ENCODE results near the gene ZNG1F.
"Not testable (repeated sequence)": the region's sequence is repeated elsewhere in the genome, so short reads cannot be mapped to it uniquely, and the experiment has no call there.

Gene ZNG1F

DNA sequence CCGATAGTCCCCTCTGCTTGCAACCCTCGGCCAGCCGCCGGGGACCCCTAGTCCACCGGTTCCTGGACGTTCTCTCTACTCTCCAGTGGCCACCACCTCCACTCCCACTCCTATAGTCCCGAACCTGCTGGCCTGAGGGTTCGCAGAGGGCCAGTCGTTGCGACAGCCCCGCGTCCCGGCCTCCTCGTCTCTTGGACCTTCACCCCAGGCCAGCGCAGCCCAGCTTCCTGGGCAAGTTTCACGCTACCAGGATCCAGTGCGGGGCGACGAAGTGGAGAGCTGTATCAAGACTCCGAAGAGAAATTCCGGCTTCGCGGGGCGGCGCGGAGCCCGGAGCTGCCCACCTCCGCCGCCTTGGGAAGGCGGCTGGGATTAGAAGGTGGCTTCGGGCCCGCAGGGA, 65.7 kb downstream of the ZNG1F start:
- FAIRE-seq: not testable (repeated sequence)

DNA sequence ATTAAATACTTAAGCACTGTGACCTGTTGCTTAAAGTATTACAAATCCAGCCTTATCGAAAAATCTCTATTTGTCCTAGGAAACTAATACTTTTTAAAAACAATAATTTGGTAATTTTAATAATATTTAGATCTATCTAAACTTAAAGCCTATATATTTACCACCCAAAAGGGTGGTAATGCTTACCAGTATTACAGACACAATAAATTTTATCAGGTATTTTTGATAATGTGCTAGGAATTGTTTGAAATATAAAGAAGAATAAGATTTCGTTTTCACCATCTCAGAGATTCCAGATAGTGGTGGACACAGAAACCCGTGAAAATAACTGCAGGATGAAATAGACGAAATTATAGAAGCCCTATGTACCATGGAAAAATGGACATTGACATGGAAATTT, 68.4 kb downstream of the ZNG1F start:
- FAIRE-seq: not testable (repeated sequence)

- FAIRE-seq: not testable (repeated sequence)
Observed at GRCh38 chr9:41119719-41120118, 69.4 kb downstream of the ZNG1F start.

DNA sequence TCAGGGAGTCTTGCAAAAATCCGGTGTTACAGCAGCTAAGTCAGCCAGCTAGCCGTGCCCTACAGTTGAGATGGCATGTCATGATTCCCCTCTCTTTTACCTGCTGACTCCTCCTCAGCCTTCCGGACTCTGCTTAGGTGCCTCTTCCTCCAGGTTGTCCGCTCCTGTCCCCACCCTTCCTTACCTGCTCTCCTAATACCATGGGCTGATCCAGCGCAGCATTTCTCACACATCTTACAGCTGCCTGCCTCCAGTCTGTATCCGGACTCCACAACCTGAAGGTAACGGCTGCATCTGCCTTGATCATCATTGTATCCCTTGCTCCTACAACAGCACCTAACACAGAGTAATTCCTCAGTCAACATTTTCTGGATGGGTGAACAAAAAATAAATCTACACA, 69.8 kb downstream of the ZNG1F start:
- not testable (repeated sequence) for FAIRE-seq

- not testable (repeated sequence) for FAIRE-seq
Observed at GRCh38 chr9:41113348-41113747, 75.8 kb downstream of the ZNG1F start.

DNA sequence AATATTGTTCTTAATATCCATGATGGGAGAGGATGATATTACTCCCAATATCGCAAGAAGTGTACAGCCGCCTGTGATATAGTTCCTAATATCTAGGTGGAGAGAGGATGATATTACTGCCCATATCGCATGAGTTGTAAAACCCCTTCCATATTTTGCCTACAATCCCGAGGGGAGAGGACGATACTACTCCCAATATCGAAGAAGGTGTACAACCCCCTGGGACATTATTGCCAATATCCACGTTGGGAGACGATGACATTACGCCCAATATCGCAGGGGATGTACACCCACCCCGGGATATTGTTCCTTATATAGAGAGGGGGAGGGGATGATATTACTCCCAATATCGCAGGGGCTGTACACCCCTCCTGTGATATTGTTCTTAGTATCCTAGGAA, 77.7 kb downstream of the ZNG1F start:
- FAIRE-seq: not testable (repeated sequence)

DNA sequence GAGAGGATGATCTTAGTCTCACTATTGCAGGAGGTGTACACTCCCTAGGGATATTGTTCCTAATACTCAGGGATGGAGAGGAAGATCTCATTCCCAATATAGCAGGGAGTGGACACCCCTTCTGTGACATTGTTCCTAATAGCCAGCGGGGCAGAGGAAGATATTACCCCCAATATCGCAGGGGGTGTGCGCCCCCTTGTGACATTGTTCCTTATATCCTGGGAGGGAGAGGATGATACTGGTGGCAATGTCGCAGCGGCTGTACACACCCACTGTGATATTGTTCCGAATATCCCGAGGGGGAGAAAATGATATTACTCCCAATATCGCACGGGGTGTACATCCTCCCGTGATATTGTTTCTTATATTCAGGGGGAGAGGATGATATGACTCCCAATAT, 78.2 kb downstream of the ZNG1F start:
- not testable (repeated sequence) for FAIRE-seq

DNA sequence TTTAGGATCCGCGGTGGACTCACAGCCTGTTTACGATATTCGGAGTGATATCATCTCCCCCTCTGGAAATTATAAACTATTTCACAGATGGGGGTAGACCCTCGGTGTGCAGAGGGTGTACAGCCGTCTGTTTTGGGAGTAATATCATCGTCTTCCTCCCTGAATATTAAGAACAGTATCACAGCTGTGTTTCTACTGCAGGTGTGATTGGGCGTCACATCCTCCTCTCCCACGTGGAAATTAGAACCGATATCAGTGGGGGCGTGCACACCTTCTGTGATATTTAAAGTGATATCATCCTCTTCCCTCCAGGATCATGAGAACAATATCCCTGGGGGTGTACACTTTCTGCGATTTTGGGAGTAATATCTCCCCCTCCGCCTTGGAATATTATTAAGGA, 79.9 kb downstream of the ZNG1F start:
- FAIRE-seq: not testable (repeated sequence)

DNA sequence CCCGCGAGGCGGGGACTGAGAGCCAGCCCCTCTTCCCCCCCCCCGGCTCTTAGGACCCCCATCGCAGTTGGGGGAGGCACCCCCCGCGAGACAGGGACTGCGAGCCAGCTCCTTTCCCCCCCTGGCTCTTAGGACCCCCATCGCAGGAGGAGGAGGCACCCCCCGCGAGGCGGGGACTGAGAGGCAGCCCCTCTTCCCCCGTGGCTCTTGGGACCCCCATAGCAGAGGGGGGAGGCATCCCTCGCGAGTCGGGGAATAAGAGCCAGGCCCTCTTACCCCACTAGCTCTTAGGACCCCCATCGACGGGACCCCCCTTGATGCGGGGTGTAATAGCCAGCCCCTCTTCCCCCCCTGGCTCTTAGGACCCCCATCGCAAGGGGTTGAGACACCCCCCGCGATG, 80.3 kb downstream of the ZNG1F start:
- FAIRE-seq: not testable (repeated sequence)

GRCh38 chr9:41106472-41107116, 82.5 kb downstream of the ZNG1F start:
- FAIRE-seq: not testable (repeated sequence)

DNA sequence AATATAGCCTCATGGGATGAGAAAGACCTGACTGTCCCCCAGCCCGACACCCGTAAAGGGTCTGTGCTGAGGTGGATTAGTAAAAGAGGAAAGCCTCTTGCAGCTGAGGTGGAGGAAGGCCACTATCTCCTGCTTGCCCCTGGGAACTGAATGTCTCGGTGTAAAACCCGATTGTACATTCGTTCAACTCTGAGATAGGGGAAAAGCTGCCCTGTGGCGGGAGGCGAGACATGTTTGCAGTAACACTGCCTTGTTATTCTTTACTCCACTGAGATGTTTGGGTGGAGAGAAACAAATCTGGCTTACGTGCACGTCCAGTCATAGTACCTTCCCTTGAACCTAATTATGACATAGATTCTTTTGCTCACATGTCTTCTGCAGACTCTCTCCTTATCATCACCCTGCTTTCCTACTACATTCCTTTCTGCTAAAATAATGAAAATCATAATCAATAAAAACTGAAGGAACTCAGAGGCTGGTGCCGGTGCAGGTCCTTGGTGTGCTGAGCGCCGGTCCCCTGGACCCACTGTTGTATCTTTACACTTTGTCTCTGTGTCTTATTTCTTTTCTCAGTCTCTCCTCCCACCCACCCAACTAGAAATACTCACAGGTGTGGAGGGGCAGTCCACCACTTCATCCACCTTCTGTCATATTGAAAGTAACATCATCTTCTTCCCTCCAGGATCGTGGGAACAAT, 83.4 kb downstream of the ZNG1F start:
- FAIRE-seq: not testable (repeated sequence)

GRCh38 chr9:41104542-41104941, 84.6 kb downstream of the ZNG1F start:
- not testable (repeated sequence) for FAIRE-seq

DNA sequence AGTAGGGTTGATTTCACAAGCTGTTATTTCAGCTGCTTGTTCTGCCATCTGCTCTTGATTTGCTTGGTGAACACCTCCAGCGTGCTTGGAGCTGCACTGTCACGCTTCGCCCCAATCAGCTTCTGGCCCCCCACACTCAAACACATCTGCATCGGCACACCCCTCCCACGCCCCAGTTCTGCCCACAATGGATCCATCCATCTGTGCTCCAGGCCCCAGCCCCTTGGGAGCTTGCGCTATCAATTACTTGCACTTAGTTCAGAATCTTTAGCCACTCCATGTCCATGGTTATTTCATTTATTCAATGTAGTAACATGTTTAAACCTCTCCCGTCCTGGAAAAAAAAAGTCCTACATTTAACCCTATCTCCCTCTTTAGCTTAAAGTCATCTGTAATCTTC, 88.6 kb downstream of the ZNG1F start:
- not testable (repeated sequence) for FAIRE-seq

DNA sequence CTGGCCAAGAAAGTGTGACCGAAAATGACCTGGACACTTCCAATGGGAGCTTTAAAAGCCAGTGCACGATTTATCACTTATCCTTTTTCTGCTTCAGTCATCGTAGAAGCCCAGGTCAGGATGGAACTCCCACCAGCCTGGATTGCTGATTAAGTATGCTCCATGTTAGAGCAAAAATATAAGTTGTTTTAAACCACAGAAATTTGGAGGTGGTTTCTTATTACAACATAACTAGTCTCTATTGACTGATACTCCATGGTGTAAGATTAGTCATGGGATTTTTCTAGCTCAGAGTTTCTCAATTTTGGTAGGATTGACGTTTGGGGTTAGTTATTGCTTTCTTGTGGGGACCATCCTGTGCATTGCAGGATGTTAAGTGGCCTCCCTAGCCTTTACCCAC, 90.4 kb downstream of the ZNG1F start:
- not testable (repeated sequence) for FAIRE-seq

DNA sequence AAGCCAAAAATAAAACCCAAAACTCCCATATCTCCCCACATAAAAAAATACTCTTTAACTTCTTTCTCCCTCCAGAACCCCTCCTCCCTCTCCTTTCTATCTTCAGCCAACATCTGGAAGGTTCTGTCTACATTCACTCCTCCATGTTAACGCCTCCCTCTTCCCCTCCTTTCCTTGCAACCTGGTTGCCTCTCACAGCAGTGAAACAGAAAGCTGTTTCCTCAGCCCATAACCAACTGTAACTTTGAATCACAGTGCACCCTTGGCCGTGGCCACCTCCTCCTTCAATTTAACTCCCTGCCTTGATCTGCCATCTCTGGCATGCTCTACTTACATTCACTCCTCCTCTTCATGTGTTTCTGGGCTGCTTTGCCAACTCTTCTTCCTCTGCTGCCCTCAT, 94.1 kb downstream of the ZNG1F start:
- FAIRE-seq: not testable (repeated sequence)

- FAIRE-seq: not testable (repeated sequence)
Observed at GRCh38 chr9:41094010-41094773, 94.9 kb downstream of the ZNG1F start.

DNA sequence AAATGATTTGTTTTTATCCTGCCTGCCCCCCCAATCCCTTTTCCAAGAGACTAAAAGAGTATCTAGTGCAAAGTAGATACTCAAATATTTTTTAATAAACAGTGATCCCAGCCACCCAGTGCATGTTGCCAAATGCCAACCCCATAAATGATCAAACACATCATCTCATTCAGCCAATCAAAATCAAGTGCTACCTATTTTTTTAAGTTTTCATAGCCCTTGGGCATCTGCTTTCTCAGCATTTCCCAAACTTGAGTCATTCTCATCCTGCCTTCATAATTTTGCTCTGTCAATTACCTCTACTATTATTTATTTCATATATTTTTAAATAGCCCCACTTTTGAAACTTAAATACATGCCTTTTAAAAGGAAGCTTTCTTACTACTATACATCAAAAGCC, 98.2 kb downstream of the ZNG1F start:
- not testable (repeated sequence) for FAIRE-seq

DNA sequence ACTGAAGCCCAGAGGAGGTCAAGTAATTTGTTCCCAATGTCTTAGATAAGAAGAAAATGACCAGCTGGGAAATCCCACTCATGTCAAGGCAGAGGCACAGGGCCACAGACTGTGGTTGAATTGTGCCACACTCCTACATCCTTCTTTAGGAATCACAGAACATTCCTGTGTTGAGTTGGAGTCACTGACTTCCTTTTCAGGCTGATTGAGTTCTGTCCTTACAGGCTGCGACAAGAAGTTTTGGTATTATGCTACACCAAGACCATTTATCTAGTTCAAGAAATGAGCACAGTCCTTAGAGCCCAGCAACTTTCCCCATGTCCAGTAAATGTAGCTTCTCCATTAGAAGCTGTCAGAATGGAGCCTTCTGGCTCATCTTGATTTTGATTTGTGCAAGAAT, 98.7 kb downstream of the ZNG1F start:
- FAIRE-seq: not testable (repeated sequence)

- not testable (repeated sequence) for FAIRE-seq
Observed at GRCh38 chr9:41088450-41089059, 100.6 kb downstream of the ZNG1F start.

DNA sequence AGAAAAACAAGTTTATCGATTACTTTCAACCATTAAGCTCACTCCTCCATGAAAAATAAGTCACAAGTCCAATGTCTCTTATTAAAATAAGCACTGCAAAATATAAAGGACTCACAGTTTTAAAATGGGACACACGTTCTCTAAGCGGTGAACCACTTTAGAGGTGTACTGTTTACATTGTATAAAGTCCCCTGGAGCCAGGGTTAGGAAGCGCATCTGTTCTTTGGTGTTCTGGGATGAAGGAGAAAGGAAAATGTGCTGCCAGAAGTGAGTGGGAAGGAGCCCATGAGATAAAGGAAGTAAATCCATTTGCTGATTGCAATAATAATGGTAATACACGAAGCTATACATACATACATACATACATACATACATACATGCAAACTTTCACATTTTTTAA, 101.2 kb downstream of the ZNG1F start:
- FAIRE-seq: not testable (repeated sequence)

- not testable (repeated sequence) for FAIRE-seq
Observed at GRCh38 chr9:41087157-41087780, 101.8 kb downstream of the ZNG1F start.

DNA sequence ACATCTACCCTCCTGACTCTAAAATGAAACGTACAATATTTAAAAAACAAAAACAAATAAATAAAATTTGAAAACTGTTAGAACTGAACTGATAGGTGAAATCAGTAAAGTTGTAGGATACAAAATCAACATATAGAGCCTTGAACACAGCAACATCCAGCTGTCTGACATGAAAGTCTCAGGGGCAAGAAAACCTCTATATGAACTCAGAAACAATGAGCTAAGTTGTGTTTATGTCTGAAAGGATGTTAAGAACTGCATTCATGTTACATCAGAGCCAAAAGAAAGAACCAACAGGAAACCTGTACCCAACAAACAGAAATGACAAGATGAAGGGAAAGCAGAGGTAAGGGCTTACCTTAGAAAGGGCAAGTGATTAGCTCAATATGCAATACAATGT, 102.4 kb downstream of the ZNG1F start:
- FAIRE-seq: not testable (repeated sequence)

DNA sequence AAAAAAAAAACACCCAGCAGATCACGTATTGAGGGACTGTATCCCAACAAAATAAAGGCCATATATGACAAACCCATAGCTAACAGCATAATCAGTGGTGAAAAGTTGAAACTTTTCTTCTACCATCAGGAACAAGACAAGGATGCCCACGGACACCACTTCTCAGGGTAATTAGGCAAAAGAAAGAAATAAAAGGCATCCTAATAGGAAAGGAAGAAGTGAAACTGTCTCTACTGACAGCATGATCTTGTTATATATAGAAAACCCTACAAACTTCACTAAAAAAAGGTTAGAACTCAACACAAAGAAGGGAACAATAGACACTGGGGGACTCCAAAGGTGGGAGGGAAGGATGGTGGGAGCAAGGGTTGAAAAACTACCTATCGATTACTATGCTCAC, 102.9 kb downstream of the ZNG1F start:
- not testable (repeated sequence) for FAIRE-seq
